ENCODE results near the gene VPS37D. TPM values are rescaled to one million over a fixed set of nuclear protein-coding genes. Genes with fewer than 3 reads are reported as not detected.

VPS37D gene
- total RNA-seq, 1 donor, result 5.8 TPM

DNA sequence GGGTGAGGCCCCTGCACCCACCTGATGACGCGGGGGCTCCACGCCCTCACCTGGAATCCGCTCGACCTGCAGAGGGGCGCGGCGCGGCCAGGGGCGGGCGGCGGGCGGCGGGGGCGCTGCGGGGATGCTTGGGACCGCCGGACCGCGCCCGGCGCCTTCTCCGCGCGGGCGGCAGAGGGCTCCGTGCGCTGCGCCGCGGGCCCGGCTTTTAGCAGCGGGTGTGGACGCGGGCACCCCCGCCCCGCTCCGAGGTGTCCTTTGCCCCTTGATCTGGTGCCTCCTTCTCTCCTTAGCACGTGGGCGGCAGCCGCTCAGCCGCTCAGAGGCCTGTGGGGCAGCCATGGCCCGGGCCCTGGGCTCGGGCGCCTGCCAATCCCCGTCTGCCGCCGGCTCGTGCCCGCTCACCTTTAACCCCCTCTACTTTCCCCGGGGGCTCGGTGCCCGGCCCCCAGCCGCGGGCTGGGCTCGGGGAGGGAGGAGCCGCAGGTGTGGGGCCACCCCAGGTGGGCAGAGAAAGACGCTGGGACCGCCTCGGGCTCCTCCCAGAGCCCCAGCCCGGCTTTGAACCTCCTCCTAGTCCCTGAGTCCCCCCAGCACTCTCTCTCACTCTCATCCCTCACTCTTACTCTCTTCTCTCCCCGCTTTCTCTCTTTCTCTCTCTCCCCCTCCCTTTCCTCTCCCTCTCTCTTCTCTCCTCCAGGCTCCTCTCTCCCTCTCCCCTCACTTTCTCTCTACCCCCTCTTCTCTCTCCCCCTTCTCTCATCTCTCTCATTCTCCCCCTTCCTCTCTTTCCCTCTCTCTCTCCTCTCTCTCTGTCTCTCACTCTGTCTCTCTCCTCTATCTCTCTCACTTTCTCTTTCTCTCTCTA lies 19.7 kb upstream of the VPS37D start:
- peak overlapping the region; percentile 40 for H3K4me3 ChIP-seq (ENCODE audit: insufficient read depth, low read length)
- TF ChIP-seq, protein P1, sequence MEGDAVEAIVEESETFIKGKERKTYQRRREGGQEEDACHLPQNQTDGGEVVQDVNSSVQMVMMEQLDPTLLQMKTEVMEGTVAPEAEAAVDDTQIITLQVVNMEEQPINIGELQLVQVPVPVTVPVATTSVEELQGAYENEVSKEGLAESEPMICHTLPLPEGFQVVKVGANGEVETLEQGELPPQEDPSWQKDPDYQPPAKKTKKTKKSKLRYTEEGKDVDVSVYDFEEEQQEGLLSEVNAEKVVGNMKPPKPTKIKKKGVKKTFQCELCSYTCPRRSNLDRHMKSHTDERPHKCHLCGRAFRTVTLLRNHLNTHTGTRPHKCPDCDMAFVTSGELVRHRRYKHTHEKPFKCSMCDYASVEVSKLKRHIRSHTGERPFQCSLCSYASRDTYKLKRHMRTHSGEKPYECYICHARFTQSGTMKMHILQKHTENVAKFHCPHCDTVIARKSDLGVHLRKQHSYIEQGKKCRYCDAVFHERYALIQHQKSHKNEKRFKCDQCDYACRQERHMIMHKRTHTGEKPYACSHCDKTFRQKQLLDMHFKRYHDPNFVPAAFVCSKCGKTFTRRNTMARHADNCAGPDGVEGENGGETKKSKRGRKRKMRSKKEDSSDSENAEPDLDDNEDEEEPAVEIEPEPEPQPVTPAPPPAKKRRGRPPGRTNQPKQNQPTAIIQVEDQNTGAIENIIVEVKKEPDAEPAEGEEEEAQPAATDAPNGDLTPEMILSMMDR (IDR thresholded peaks at IDR 0.05; ENCODE audit: extremely low read depth, low read depth, low read length), result no peak
- H3K27me3 ChIP-seq (ENCODE audit: insufficient read depth, low read length), result peaks cover 54% of the 10 kb centered on the region
- no peaks in the 10 kb centered on the region for H3K4me1 ChIP-seq (ENCODE audit: insufficient read depth, low read length)
- H4K20me1 ChIP-seq (ENCODE audit: insufficient read depth, low read length), result no peaks in the 10 kb centered on the region
- no peaks in the 10 kb centered on the region for H3K79me2 ChIP-seq (ENCODE audit: insufficient read depth, low read length)
- H3K9me3 ChIP-seq (ENCODE audit: low read depth, low read length), result no peaks in the 10 kb centered on the region
- no peaks in the 10 kb centered on the region for H3K36me3 ChIP-seq (ENCODE audit: insufficient read depth, low read length)
- peak overlapping the region; percentile 55 for H3K4me2 ChIP-seq (ENCODE audit: insufficient read depth, low read length)
- peak; percentile 92 for DNase-seq (ENCODE audit: insufficient read length, low spot score, missing footprints)
- no peak overlapping the region for H2AFZ ChIP-seq (ENCODE audit: low read length)
- no peak overlapping the region for H3K27ac ChIP-seq (ENCODE audit: low read depth, low read length)

DNA sequence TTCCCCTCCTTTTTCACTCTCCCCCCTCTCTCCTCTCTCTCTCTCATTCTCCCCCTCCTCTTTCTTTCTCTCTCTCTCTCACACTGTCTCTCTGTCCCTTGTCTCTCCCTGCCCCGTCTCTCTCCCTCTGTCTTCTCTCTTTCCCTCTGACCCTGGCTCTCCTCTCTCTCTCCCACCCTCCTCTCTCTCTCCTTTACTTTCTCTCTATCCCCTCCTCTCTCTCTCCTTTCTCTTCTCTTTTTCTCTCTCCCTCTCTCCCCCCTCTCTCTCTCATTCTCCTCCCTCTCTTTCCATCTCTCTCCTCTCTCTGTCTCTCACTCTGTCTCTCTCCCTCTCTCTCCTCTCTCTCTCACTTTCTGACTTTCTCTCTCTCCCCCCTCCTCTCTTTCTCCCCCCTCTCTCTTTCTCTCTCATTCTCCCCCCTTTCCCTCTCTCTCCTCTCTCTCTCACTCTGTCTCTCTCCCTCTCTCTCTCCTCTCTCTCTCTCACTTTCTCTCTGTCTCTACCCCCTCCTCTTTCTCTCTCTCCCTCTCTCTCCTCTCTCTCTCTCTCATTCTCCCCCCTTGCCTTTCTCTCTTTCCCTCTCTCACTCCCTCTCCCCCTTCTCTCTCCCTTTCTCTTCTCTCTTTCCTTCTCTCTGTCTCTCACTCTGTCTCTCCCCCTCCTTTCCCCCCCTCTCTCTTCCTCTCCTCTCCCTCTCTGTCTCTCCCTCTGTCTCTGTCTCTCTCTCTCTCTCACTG lies 18.9 kb upstream of the VPS37D start:
- peaks cover 54% of the 10 kb centered on the region for H3K27me3 ChIP-seq (ENCODE audit: insufficient read depth, low read length)

DNA sequence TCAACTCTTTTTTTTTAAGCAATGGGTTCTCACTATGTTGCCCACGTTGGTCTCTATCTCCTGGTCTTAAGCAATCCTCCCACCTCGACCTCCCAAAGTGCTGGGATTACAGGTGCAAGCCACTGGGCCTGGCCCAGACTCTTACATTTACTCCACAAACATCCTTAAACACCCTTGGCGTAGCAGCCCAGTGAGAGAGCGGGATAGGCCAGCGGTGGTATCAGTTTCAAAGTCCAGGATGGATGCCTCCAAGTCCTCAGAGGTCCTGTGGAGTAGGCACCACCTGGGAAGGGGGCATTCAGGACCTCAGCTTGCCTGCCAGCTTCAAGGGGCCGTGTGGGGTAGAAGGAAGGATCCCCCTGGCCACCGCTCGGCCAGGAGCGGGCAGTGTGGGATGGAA lies 18.1 kb upstream of the VPS37D start:
- TF ChIP-seq, protein P1 (IDR thresholded peaks at IDR 0.05; ENCODE audit: extremely low read depth, low read depth, low read length), result no peak
- Histone ChIP-seq H3K79me2 (ENCODE audit: insufficient read depth, low read length) (no peaks in the 10 kb centered on the region), H2AFZ (ENCODE audit: low read length) (no peak overlapping the region)

More for the DNA sequence above, 18.9 kb upstream of the VPS37D start:
- Histone ChIP-seq H3K9me3 (ENCODE audit: low read depth, low read length) (no peaks in the 10 kb centered on the region), H3K4me2 (ENCODE audit: insufficient read depth, low read length) (no peak overlapping the region), H3K4me3 (ENCODE audit: insufficient read depth, low read length) (no peak overlapping the region), H3K79me2 (ENCODE audit: insufficient read depth, low read length) (no peaks in the 10 kb centered on the region), H3K36me3 (ENCODE audit: insufficient read depth, low read length) (no peaks in the 10 kb centered on the region), H3K4me1 (ENCODE audit: insufficient read depth, low read length) (no peaks in the 10 kb centered on the region), H4K20me1 (ENCODE audit: insufficient read depth, low read length) (no peaks in the 10 kb centered on the region), H2AFZ (ENCODE audit: low read length) (no peak overlapping the region), H3K27ac (ENCODE audit: low read depth, low read length) (no peak overlapping the region)
- no peak for DNase-seq (ENCODE audit: insufficient read length, low spot score, missing footprints)
- TF ChIP-seq, protein P1 (IDR thresholded peaks at IDR 0.05; ENCODE audit: extremely low read depth, low read depth, low read length), result no peak

DNA sequence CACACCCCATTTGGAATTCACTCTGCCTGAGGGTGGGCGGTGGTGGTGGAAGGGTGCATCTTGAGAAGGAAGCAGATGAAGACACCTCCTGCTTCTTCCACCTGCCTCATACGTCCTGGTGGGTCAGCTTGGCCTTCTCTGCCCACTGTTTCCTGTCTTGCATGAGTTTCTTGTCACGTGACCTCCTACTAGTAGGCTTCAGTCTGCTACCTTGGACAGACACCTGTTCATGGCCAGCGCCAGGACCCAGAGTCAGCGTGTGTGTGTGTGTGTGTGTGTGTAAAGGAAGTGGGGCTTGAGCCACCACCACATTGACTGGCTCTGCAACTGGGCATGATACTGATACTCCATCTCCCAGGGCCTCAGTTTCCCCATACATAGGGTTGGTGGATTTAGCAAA lies 17.1 kb upstream of the VPS37D start:
- no peak overlapping the region for H2AFZ ChIP-seq (ENCODE audit: low read length)
- H3K4me3 ChIP-seq (ENCODE audit: insufficient read depth, low read length), result no peak overlapping the region
- H3K36me3 ChIP-seq (ENCODE audit: insufficient read depth, low read length), result no peaks in the 10 kb centered on the region
- H3K27me3 ChIP-seq (ENCODE audit: insufficient read depth, low read length), result peaks cover 50% of the 10 kb centered on the region
- no peaks in the 10 kb centered on the region for H3K9me3 ChIP-seq (ENCODE audit: low read depth, low read length)
- no peak overlapping the region for H3K4me2 ChIP-seq (ENCODE audit: insufficient read depth, low read length)
- DNase-seq (ENCODE audit: insufficient read length, low spot score, missing footprints), result no peak
- H3K79me2 ChIP-seq (ENCODE audit: insufficient read depth, low read length), result no peaks in the 10 kb centered on the region
- no peak overlapping the region for H3K27ac ChIP-seq (ENCODE audit: low read depth, low read length)
- H4K20me1 ChIP-seq (ENCODE audit: insufficient read depth, low read length), result no peaks in the 10 kb centered on the region
- TF ChIP-seq, protein P1 (IDR thresholded peaks at IDR 0.05; ENCODE audit: extremely low read depth, low read depth, low read length), result no peak
- H3K4me1 ChIP-seq (ENCODE audit: insufficient read depth, low read length), result no peaks in the 10 kb centered on the region

More for the DNA sequence above, 18.1 kb upstream of the VPS37D start:
- peak; percentile 54 for DNase-seq (ENCODE audit: insufficient read length, low spot score, missing footprints)
- Histone ChIP-seq H4K20me1 (ENCODE audit: insufficient read depth, low read length) (no peaks in the 10 kb centered on the region), H3K4me3 (ENCODE audit: insufficient read depth, low read length) (no peak overlapping the region), H3K9me3 (ENCODE audit: low read depth, low read length) (no peaks in the 10 kb centered on the region), H3K27me3 (ENCODE audit: insufficient read depth, low read length) (peaks cover 54% of the 10 kb centered on the region), H3K27ac (ENCODE audit: low read depth, low read length) (no peak overlapping the region), H3K4me1 (ENCODE audit: insufficient read depth, low read length) (no peaks in the 10 kb centered on the region), H3K4me2 (ENCODE audit: insufficient read depth, low read length) (no peak overlapping the region), H3K36me3 (ENCODE audit: insufficient read depth, low read length) (no peaks in the 10 kb centered on the region)

All from osteoblast (primary cell).